PC-3 (cell line): Measurements from ENCODE around the gene PHTF2. TPM values are rescaled to one million over a fixed set of nuclear protein-coding genes. Genes with fewer than 3 reads are reported as not detected.

Experiments
- ATAC-seq: fragments of 200-7000 bp; cut with Tn5 transposase; 2 replicates; pipeline ENCODE4 v1.9.1; 2020; ENCODE audit warnings: mild to moderate bottlenecking, moderate library complexity
- BruUV-seq: library from RNA; stranded (reverse); fragments of 400-500 nt; replicated peaks from 2 replicates; lab custom pipeline; 2021; lab: Mats Ljungman, UMichigan
- CTCF ChIA-PET: fragments of 300-600 bp; sonication (Branson Sonifier 250); formaldehyde crosslinking; loops from one replicate; lab custom pipeline; 2022; ENCODE audit warnings: antibody characterized with exemption; lab: Charles Lee
- POLR2A ChIA-PET: fragments of 300-600 bp; sonication (Branson Sonifier 250); formaldehyde crosslinking; loops from one replicate; lab custom pipeline; 2022; ENCODE audit warnings: antibody characterized with exemption; ENCODE audit not compliant: unreplicated experiment; lab: Charles Lee
- DNase-seq: peaks from one replicate; pipeline ENCODE4 v3.0.0-alpha.2; 2015
- H2AFZ ChIP-seq: fragments of 300-600 bp; sonication (generic); 2 replicates; pipeline ENCODE4 v1.6.0; 2016; ENCODE audit warnings: antibody characterized with exemption, low read length
- H3F3A ChIP-seq: fragments of 300-600 bp; sonication (generic); one replicate; pipeline ENCODE4 v1.6.0; 2017; ENCODE audit warnings: antibody characterized with exemption, low read length, control low read depth, mild to moderate bottlenecking; ENCODE audit not compliant: unreplicated experiment
- H3K27ac ChIP-seq: fragments of 300-600 bp; sonication (generic); 2 replicates; pipeline ENCODE4 v1.5.1; 2016; ENCODE audit warnings: mild to moderate bottlenecking, low read length
- H3K27me3 ChIP-seq: fragments of 300-600 bp; sonication (generic); 2 replicates; pipeline ENCODE4 v1.6.1; 2016; ENCODE audit warnings: low read length, mixed read lengths
- H3K36me3 ChIP-seq: fragments of 300-600 bp; sonication (generic); 2 replicates; pipeline ENCODE4 v1.6.1; 2016; ENCODE audit warnings: low read depth, mixed run types, low read length, mixed read lengths
- H3K4me1 ChIP-seq: fragments of 300-600 bp; sonication (generic); 2 replicates; pipeline ENCODE4 v1.5.1; 2016; ENCODE audit warnings: low read length; ENCODE audit not compliant: insufficient read depth
- H3K4me2 ChIP-seq: fragments of 300-600 bp; sonication (generic); 2 replicates; pipeline ENCODE4 v1.6.0; 2016; ENCODE audit warnings: low read length
- H3K4me3 ChIP-seq: fragments of 300-600 bp; sonication (generic); 2 replicates; pipeline ENCODE4 v1.5.1; 2016; ENCODE audit warnings: mild to moderate bottlenecking, low read length, mixed read lengths
- H3K79me2 ChIP-seq: fragments of 300-600 bp; sonication (generic); 2 replicates; pipeline ENCODE4 v1.6.1; 2017; ENCODE audit warnings: low read length, mixed read lengths
- H3K9ac ChIP-seq: fragments of 300-600 bp; sonication (generic); 2 replicates; pipeline ENCODE4 v1.6.0; 2016; ENCODE audit warnings: mild to moderate bottlenecking, low read length
- H3K9me2 ChIP-seq: fragments of 300-600 bp; sonication (generic); replicated peaks from 2 replicates; pipeline ENCODE4 v1.6.1; 2016; ENCODE audit warnings: mixed run types, low read length, mixed read lengths
- H3K9me3 ChIP-seq: fragments of 300-600 bp; sonication (generic); 2 replicates; pipeline ENCODE4 v1.6.1; 2016; ENCODE audit warnings: low read length, mixed read lengths
- H4K20me1 ChIP-seq: fragments of 300-600 bp; sonication (generic); 2 replicates; pipeline ENCODE4 v1.6.1; 2016; ENCODE audit warnings: low read length, mixed read lengths
- EZH2 ChIP-seq: fragments of 300-600 bp; sonication (generic); IDR thresholded peaks from one replicate; pipeline ENCODE4 v1.6.1; 2017; ENCODE audit warnings: antibody characterized with exemption, mild to moderate bottlenecking, low read length; ENCODE audit not compliant: unreplicated experiment
- EZH2phosphoT487 ChIP-seq: fragments of 300-600 bp; sonication (generic); IDR thresholded peaks from 2 replicates; pipeline ENCODE4 v1.6.1; 2018; ENCODE audit warnings: mild to moderate bottlenecking, antibody characterized with exemption, low read length, borderline replicate concordance
- intact Hi-C: fragments of 100-400 bp; cut with micrococcal nuclease; formaldehyde crosslinking; loops from 2 replicates; pipeline ENCODE4 v1.9.0; 2023
- total RNA-seq: library from RNA; depleted of rRNA; stranded (reverse); fragments of >200 nt; gene quantifications from 2 replicates; pipeline ENCODE4 v1.2.3, GENCODE V29; 2014
- TF ChIP-seq, protein P1 (sequence below): fragments of 300-600 bp; sonication (generic); conservative IDR thresholded peaks from 2 replicates; pipeline ENCODE4 v1.5.1; 2017; ENCODE audit warnings: antibody characterized with exemption, low read depth, mild to moderate bottlenecking, low read length

The PHTF2 gene
- total RNA-seq, 1 experiment from 2014 or later = 20.4 TPM

GRCh38 chr7:77954773-77955555 is 156.4 kb downstream of the PHTF2 start:
- Histone ChIP-seq H3K4me1 (no peaks in the 10 kb centered on the region), H3K4me3 (no peak overlapping the region), H3K79me2 (no peaks in the 10 kb centered on the region), H3K4me2 (no peak overlapping the region), H3K27ac (no peak overlapping the region), H3K27me3 (no peaks in the 10 kb centered on the region), H4K20me1 (no peaks in the 10 kb centered on the region), H3K9me2 (no peaks in the 10 kb centered on the region), H3K9me3 (no peaks in the 10 kb centered on the region), H3K9ac (no peak overlapping the region), H3K36me3 (no peaks in the 10 kb centered on the region), H2AFZ (no peak overlapping the region), H3F3A (no peaks in the 10 kb centered on the region)
- BruUV-seq = no TSS peak
- TF ChIP-seq, protein P1, sequence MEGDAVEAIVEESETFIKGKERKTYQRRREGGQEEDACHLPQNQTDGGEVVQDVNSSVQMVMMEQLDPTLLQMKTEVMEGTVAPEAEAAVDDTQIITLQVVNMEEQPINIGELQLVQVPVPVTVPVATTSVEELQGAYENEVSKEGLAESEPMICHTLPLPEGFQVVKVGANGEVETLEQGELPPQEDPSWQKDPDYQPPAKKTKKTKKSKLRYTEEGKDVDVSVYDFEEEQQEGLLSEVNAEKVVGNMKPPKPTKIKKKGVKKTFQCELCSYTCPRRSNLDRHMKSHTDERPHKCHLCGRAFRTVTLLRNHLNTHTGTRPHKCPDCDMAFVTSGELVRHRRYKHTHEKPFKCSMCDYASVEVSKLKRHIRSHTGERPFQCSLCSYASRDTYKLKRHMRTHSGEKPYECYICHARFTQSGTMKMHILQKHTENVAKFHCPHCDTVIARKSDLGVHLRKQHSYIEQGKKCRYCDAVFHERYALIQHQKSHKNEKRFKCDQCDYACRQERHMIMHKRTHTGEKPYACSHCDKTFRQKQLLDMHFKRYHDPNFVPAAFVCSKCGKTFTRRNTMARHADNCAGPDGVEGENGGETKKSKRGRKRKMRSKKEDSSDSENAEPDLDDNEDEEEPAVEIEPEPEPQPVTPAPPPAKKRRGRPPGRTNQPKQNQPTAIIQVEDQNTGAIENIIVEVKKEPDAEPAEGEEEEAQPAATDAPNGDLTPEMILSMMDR = no peak
- TF ChIP-seq EZH2 = no peak
- TF ChIP-seq EZH2phosphoT487 = no peak
- POLR2A ChIA-PET = no interaction called here
- CTCF ChIA-PET = no interaction called here
- intact Hi-C loops = no loop called here
- ATAC-seq (no peak), DNase-seq (no peak)

DNA sequence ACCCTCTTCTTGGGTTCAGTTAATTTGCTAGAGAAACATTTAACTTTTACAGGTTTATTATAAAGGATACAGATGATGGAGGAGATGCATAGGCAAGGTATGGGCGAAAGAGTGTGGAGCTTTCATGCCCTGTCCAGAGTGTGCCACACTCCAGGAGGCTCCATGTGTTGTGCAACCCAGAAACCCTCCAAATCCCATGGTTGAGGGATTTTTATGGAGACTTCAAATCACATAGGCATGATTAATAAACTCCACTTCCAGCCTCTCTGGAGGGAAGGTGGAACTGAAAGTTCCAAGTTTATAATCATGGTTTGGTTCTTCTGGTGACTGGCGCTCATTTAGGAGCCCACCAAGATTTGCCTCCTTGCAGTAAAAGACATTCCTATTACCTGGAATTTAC is 159.9 kb downstream of the PHTF2 start:
- no peaks in the 10 kb centered on the region for H3K9me2 ChIP-seq
- no peaks in the 10 kb centered on the region for H3F3A ChIP-seq
- H3K27ac ChIP-seq = no peak overlapping the region
- H3K4me3 ChIP-seq = no peak overlapping the region
- intact Hi-C loops = no loop called here
- H2AFZ ChIP-seq = no peak overlapping the region
- TF ChIP-seq, protein P1 = no peak
- no peak for TF ChIP-seq EZH2
- TF ChIP-seq EZH2phosphoT487 = no peak
- DNase-seq (no peak), ATAC-seq (no peak)
- no peaks in the 10 kb centered on the region for H3K36me3 ChIP-seq
- ChIA-PET CTCF (no interaction called here), POLR2A (no interaction called here)
- BruUV-seq = no TSS peak
- H3K9me3 ChIP-seq = no peaks in the 10 kb centered on the region
- H3K4me2 ChIP-seq = no peak overlapping the region
- H3K4me1 ChIP-seq = no peaks in the 10 kb centered on the region
- no peak overlapping the region for H3K9ac ChIP-seq
- no peaks in the 10 kb centered on the region for H3K27me3 ChIP-seq
- no peaks in the 10 kb centered on the region for H3K79me2 ChIP-seq
- H4K20me1 ChIP-seq = no peaks in the 10 kb centered on the region

- Histone ChIP-seq H3K4me1 (no peaks in the 10 kb centered on the region), H3K4me2 (no peak overlapping the region), H3K27me3 (no peaks in the 10 kb centered on the region), H3K36me3 (no peaks in the 10 kb centered on the region), H3F3A (no peaks in the 10 kb centered on the region), H2AFZ (no peak overlapping the region), H3K9ac (no peak overlapping the region), H3K9me2 (no peaks in the 10 kb centered on the region), H3K27ac (no peak overlapping the region), H3K79me2 (no peaks in the 10 kb centered on the region), H3K9me3 (no peaks in the 10 kb centered on the region), H3K4me3 (no peak overlapping the region), H4K20me1 (no peaks in the 10 kb centered on the region)
- intact Hi-C loops = no loop called here
- ATAC-seq (no peak), DNase-seq (no peak)
- ChIA-PET POLR2A (no interaction called here), CTCF (no interaction called here)
- TF ChIP-seq EZH2phosphoT487 (no peak), EZH2 (no peak)
- TF ChIP-seq, protein P1 = no peak
- BruUV-seq = no TSS peak
Observed at GRCh38 chr7:77959080-77959479, 160.5 kb downstream of the PHTF2 start.
